Measurements from ENCODE around the gene LHX6. TPM values are rescaled to one million over a fixed set of nuclear protein-coding genes. Genes with fewer than 3 reads are reported as not detected.

LHX6 gene
- total RNA-seq, 4 donors from 2014 or later, result 2.2 to 13.3 (median 8.8) TPM

DNA sequence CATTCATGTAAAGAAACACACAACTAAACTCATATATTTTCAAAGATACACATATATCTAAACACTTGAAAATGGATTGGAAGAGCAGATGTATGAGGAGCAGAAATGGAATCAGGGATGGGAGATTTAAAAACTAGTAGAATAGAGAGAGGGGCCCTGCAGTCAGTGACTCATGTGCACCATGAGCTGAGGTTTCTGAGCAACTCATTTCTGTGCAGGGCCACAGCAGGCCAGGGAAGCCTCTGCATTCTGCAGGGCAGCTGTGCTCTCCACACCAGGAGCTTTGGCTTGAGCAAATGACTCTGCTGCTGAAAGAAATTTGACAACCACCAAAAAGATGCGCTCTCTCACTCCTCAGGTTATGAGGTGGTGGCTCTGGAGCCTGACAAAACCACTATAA, 27.1 kb downstream of the LHX6 start:
- TF ChIP-seq, protein P1, sequence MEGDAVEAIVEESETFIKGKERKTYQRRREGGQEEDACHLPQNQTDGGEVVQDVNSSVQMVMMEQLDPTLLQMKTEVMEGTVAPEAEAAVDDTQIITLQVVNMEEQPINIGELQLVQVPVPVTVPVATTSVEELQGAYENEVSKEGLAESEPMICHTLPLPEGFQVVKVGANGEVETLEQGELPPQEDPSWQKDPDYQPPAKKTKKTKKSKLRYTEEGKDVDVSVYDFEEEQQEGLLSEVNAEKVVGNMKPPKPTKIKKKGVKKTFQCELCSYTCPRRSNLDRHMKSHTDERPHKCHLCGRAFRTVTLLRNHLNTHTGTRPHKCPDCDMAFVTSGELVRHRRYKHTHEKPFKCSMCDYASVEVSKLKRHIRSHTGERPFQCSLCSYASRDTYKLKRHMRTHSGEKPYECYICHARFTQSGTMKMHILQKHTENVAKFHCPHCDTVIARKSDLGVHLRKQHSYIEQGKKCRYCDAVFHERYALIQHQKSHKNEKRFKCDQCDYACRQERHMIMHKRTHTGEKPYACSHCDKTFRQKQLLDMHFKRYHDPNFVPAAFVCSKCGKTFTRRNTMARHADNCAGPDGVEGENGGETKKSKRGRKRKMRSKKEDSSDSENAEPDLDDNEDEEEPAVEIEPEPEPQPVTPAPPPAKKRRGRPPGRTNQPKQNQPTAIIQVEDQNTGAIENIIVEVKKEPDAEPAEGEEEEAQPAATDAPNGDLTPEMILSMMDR (IDR thresholded peaks at IDR 0.05), result no peak
- ATAC-seq (ENCODE audit: low FRiP score), result no peak
- DNase-seq (ENCODE audit: low spot score), result no peak

DNA sequence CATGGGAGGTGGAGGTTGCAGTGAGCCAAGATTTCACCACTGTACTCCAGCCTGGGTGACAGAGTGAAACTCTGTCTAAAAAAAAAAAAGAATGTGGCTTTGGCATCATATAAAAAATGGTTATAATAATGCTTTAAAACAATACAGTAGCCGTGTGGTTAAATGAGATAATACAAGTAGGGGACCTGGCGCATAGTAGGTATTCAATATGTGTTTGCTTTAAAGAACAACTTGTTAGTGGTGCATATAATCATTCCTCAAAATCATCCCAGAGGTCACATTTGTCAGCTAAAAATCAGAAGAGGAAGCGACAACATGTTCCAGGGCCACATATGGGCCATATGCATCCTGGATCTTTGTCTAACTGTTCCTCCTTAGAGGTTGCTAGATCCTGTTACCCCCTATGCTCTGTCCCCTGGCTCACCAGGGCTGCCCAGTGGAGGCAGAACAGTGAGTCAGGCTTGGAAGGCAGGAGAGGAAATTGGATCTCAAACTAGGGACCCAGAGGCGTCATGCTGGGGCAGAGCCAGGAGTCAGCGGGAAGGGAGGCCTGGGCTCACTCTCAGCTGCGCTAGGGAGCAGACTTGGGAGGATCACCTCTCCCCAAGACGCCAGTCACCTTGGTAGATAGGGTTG, 27.7 kb downstream of the LHX6 start:
- TF ChIP-seq, protein P1 (IDR thresholded peaks at IDR 0.05), result no peak
- ATAC-seq (ENCODE audit: low FRiP score), result no peak

DNA sequence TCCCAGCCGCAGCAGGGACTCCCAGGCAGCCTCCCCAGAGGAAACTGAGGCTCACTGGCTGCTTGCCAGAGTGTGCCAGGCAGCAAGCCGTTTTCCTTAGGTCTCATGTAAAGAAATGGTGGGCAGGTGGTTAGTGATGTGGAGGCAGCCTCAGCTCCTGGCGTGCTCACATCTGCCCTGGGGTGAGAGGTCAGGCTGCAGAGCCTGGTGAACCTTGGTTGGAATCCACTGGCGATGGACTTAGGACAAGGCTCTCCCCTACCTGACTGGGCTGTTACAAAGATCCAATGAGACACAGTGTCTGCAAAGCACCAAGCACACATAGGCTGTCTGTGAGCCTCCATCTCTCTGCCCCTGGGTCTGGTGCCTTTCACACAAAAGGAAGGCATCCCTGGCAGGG, 30.9 kb downstream of the LHX6 start:
- ATAC-seq (ENCODE audit: low FRiP score) (no peak), DNase-seq (ENCODE audit: low spot score) (no peak)
- TF ChIP-seq, protein P1 (IDR thresholded peaks at IDR 0.05), result no peak

More for the DNA sequence above, 27.7 kb downstream of the LHX6 start:
- DNase-seq (ENCODE audit: low spot score), result no peak

DNA sequence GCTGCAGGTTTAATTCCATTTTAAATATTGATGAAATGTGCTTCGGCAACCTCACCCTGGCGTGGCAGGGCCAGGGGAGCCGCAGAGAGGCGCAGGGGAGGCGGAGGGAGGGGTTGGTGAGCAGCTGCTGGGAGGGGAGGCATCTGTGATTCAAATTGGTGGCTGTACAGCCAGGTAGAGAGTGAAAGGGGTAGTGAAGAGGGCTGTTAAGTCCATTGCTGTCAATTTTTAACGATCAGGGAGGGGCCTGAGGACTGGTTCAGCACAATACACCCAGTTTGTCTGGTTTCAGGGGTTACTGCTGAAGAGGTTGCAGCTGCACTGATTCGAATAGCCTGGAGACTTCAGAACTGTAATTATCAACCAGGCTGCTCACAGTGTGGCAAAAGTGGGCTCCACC, 31.3 kb downstream of the LHX6 start:
- TF ChIP-seq, protein P1 (IDR thresholded peaks at IDR 0.05), result no peak
- ATAC-seq (ENCODE audit: low FRiP score) (no peak), DNase-seq (ENCODE audit: low spot score) (no peak)

DNA sequence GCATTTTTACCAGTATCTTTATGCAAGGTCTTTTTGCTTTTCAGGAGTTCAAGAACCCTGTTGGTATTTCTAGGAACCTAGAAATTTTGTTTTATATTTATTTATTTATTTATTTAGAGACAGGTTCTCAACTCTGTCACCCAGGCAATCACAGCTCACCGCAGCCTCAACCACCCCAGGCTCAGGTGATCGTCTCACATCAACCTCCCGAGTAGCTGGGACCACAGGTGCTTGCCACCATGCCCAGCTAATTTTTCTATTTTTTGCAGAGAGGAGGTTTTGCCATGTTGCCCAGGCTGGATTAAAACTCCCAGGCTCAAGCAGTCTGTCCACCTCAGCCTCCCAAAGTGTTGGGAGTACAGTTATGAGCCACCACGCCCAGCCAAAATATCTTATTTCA, 32.9 kb downstream of the LHX6 start:
- no peak for ATAC-seq (ENCODE audit: low FRiP score)
- no peak for DNase-seq (ENCODE audit: low spot score)
- TF ChIP-seq, protein P1 (IDR thresholded peaks at IDR 0.05), result no peak

DNA sequence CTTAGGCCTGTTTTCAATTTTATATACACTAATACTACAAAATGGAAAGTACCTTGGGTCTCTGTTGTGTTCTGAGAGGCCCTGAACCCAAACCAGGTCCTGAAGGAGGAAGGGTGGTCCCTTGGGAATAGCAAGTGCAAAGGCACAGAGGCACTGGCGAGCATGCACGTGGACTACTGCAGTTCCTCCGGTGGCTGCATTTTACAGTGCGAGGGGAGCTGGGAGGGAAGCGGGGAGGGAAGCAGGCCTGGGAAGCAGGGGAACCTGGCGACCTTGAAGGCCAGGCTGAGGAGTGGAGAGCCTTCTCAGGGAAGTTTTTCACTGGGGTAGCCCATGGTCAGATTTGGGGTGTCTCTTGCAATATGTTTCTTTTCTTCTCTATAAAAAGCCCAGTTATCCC, 35.1 kb downstream of the LHX6 start:
- TF ChIP-seq, protein P1 (IDR thresholded peaks at IDR 0.05), result no peak
- ATAC-seq (ENCODE audit: low FRiP score) (no peak), DNase-seq (ENCODE audit: low spot score) (no peak)

DNA sequence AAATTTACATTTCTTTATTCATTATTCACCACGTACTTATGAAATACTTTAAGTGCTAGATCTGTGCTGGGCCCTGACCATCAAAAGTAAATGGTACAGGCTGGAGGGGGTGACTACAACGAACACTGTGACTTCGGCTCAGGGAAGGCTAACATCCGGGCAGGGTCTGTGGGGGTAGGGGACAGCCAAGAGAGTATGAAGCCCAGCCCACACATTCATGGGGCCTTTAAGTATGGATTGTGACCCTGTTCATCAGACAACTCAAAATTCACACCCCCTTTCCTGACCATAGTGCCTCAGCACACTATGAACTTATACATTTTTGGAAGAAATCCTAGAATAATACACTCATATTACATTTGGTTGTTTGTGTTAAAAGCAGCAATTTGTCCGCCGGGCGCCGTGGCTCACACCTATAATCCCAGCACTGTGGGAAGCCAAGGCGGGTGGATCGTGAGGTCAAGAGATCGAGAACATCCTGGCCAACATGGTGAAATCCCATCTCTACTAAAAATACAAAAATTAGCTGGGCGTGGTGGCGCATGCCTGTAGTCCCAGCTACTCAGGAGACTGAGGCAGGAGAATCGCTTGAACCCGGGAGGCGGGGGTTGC, 35.7 kb downstream of the LHX6 start:
- ATAC-seq (ENCODE audit: low FRiP score), result no peak
- no peak for DNase-seq (ENCODE audit: low spot score)
- TF ChIP-seq, protein P1 (IDR thresholded peaks at IDR 0.05), result no peak
